Neural progenitor cell (in vitro differentiated cells): ENCODE results near the gene ERCC5. TPM values are rescaled to one million over a fixed set of nuclear protein-coding genes. Genes with fewer than 3 reads are reported as not detected.

Source experiments
- DNase-seq: peaks from one replicate; pipeline ENCODE4 v3.0.0-alpha.2; 2016; ENCODE audit warnings: low spot score
- H2AFZ ChIP-seq: fragments of 200-600 bp; sonication (generic); replicated peaks from 2 replicates; pipeline ENCODE4 v1.6.1; 2016; ENCODE audit warnings: antibody characterized with exemption
- H3F3A ChIP-seq: fragments of 200-600 bp; sonication (generic); 2 replicates; pipeline ENCODE4 v1.6.1; 2016; ENCODE audit warnings: antibody characterized with exemption, low read depth
- H3K27ac ChIP-seq: fragments of 200-600 bp; sonication (generic); 2 replicates; pipeline ENCODE4 v1.5.1; 2016; ENCODE audit warnings: mild to moderate bottlenecking
- H3K27me3 ChIP-seq: fragments of 200-600 bp; sonication (generic); 2 replicates; pipeline ENCODE4 v1.6.1; 2016; ENCODE audit warnings: mild to moderate bottlenecking, moderate library complexity
- H3K36me3 ChIP-seq: fragments of 200-600 bp; sonication (generic); 2 replicates; pipeline ENCODE4 v1.5.1; 2016
- H3K4me1 ChIP-seq: fragments of 200-600 bp; sonication (generic); 2 replicates; pipeline ENCODE4 v1.6.1; 2016; ENCODE audit warnings: mixed run types
- H3K4me2 ChIP-seq: fragments of 200-600 bp; sonication (generic); 2 replicates; pipeline ENCODE4 v1.6.1; 2016
- H3K4me3 ChIP-seq: fragments of 200-600 bp; sonication (generic); 2 replicates; pipeline ENCODE4 v1.5.1; 2016
- H3K79me2 ChIP-seq: fragments of 200-600 bp; sonication (generic); 2 replicates; pipeline ENCODE4 v1.6.1; 2016; ENCODE audit warnings: low read depth
- H3K9ac ChIP-seq: fragments of 200-600 bp; sonication (generic); 2 replicates; pipeline ENCODE4 v1.6.1; 2016
- H3K9me3 ChIP-seq: fragments of 200-600 bp; sonication (generic); 2 replicates; pipeline ENCODE4 v1.5.1; 2016; ENCODE audit warnings: low read depth
- H4K20me1 ChIP-seq: fragments of 200-600 bp; sonication (generic); 2 replicates; pipeline ENCODE4 v1.6.1; 2016; ENCODE audit warnings: low read depth
- H3K27ac Mint-ChIP-seq: 3 replicates; pipeline ENCODE4 v1.8.0; 2021; ENCODE audit warnings: mixed read lengths
- H3K27me3 Mint-ChIP-seq: 2 replicates; pipeline ENCODE4 v1.8.0; 2022; ENCODE audit warnings: low read depth, mild to moderate bottlenecking, inconsistent platforms, moderate library complexity, mixed read lengths; ENCODE audit not compliant: insufficient read depth
- H3K36me3 Mint-ChIP-seq: 3 replicates; pipeline ENCODE4 v1.8.0; 2021; ENCODE audit warnings: mixed read lengths
- H3K4me1 Mint-ChIP-seq: 3 replicates; pipeline ENCODE4 v1.8.0; 2021; ENCODE audit warnings: mixed read lengths
- H3K4me3 Mint-ChIP-seq: 3 replicates; pipeline ENCODE4 v1.8.0; 2021; ENCODE audit warnings: mild to moderate bottlenecking, moderate library complexity, mixed read lengths
- H3K9me3 Mint-ChIP-seq: 3 replicates; pipeline ENCODE4 v1.8.0; 2020; ENCODE audit warnings: mixed read lengths
- EZH2 ChIP-seq: fragments of 200-600 bp; sonication (generic); IDR thresholded peaks from 2 replicates; pipeline ENCODE4 v1.6.1; 2017; ENCODE audit warnings: antibody characterized with exemption, mild to moderate bottlenecking, moderate library complexity
- EZH2phosphoT487 ChIP-seq: fragments of 200-600 bp; sonication (generic); IDR thresholded peaks from 2 replicates; pipeline ENCODE4 v1.6.1; 2017; ENCODE audit warnings: antibody characterized with exemption
- total RNA-seq: library from RNA; depleted of rRNA; stranded (reverse); fragments of >200 nt; gene quantifications from 2 replicates; pipeline ENCODE4 v1.2.3, GENCODE V29; 2015; ENCODE audit warnings: low replicate concordance
- TF ChIP-seq, protein P1 (sequence below): fragments of 200-600 bp; sonication (generic); IDR thresholded peaks from 2 replicates; pipeline ENCODE4 v1.5.1; 2017; ENCODE audit warnings: antibody characterized with exemption, mild to moderate bottlenecking

Gene ERCC5
- total RNA-seq, 1 donor from 2014 or later: 35.1 TPM

DNA sequence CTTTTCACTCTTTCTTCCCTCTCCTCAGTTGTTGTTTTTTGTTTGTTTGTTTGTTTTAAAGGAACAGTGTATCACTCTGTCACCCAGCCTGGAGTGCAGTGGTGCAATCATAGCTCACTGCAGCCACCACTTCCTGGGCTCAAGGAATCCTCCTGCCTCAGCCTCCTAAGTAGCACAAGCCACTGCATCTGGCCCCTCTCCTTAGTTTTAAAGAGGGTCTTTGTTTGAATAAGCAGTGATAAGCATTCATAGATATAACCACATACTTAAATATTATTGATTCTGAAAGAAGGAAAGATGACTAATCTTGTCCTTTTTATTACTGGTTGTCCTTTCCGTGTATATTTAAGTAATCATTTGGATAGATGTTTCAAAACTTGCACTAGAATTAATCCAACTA is 26.7 kb downstream of the ERCC5 start:
- no peak overlapping the region for H3K27ac Mint-ChIP-seq
- peaks cover 7% of the 10 kb centered on the region for H3F3A ChIP-seq
- TF ChIP-seq, protein P1, sequence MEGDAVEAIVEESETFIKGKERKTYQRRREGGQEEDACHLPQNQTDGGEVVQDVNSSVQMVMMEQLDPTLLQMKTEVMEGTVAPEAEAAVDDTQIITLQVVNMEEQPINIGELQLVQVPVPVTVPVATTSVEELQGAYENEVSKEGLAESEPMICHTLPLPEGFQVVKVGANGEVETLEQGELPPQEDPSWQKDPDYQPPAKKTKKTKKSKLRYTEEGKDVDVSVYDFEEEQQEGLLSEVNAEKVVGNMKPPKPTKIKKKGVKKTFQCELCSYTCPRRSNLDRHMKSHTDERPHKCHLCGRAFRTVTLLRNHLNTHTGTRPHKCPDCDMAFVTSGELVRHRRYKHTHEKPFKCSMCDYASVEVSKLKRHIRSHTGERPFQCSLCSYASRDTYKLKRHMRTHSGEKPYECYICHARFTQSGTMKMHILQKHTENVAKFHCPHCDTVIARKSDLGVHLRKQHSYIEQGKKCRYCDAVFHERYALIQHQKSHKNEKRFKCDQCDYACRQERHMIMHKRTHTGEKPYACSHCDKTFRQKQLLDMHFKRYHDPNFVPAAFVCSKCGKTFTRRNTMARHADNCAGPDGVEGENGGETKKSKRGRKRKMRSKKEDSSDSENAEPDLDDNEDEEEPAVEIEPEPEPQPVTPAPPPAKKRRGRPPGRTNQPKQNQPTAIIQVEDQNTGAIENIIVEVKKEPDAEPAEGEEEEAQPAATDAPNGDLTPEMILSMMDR: no peak
- TF ChIP-seq EZH2phosphoT487: no peak
- no peak for TF ChIP-seq EZH2

DNA sequence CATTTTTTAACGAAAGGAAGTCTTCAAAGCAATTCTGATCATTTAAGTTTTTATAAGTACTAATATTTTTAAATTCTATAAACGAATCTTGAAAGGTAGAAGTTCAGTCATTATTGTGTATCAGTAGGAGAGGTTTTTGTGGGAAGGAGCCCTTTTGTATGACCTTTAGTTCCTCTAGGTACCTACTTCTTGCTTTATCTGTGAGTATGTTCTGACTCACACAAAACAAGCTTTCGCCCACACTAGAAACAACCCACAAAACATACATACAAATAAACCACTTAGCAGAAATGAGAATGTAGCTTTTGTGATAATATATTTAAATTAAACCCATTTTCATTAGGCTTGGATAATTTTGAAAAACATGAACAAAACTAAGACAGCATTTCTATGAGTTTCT is 27.8 kb downstream of the ERCC5 start:
- Mint-ChIP-seq H3K4me3 (no peak overlapping the region), H3K4me1 (peaks cover 27% of the 10 kb centered on the region), H3K27me3 (no peaks in the 10 kb centered on the region), H3K9me3 (no peaks in the 10 kb centered on the region), H3K27ac (no peak overlapping the region), H3K36me3 (peaks cover 28% of the 10 kb centered on the region)
- Histone ChIP-seq H2AFZ (no peak overlapping the region), H3K4me2 (no peak overlapping the region), H3K9ac (no peak overlapping the region), H3K27me3 (no peaks in the 10 kb centered on the region), H4K20me1 (no peaks in the 10 kb centered on the region), H3K4me3 (no peak overlapping the region), H3K79me2 (no peaks in the 10 kb centered on the region), H3K36me3 (peaks cover 5% of the 10 kb centered on the region), H3K4me1 (peaks cover 17% of the 10 kb centered on the region), H3K9me3 (no peaks in the 10 kb centered on the region), H3K27ac (no peak overlapping the region), H3F3A (peaks cover 13% of the 10 kb centered on the region)
- DNase-seq: no peak
- TF ChIP-seq EZH2 (no peak), EZH2phosphoT487 (no peak)
- TF ChIP-seq, protein P1: no peak

More for the DNA sequence above, 26.7 kb downstream of the ERCC5 start:
- Histone ChIP-seq H3K9me3 (no peaks in the 10 kb centered on the region), H3K27me3 (no peaks in the 10 kb centered on the region), H3K9ac (no peak overlapping the region), H2AFZ (no peak overlapping the region), H3K79me2 (no peaks in the 10 kb centered on the region), H3K36me3 (peaks cover 5% of the 10 kb centered on the region), H3K4me1 (peaks cover 9% of the 10 kb centered on the region), H3K4me3 (no peak overlapping the region), H3K27ac (no peak overlapping the region), H4K20me1 (no peaks in the 10 kb centered on the region), H3K4me2 (no peak overlapping the region)
- no peak for DNase-seq
- H3K4me3 Mint-ChIP-seq: no peak overlapping the region
- no peaks in the 10 kb centered on the region for H3K27me3 Mint-ChIP-seq
- no peaks in the 10 kb centered on the region for H3K9me3 Mint-ChIP-seq
- peaks cover 29% of the 10 kb centered on the region for H3K36me3 Mint-ChIP-seq
- H3K4me1 Mint-ChIP-seq: peaks cover 23% of the 10 kb centered on the region

DNA sequence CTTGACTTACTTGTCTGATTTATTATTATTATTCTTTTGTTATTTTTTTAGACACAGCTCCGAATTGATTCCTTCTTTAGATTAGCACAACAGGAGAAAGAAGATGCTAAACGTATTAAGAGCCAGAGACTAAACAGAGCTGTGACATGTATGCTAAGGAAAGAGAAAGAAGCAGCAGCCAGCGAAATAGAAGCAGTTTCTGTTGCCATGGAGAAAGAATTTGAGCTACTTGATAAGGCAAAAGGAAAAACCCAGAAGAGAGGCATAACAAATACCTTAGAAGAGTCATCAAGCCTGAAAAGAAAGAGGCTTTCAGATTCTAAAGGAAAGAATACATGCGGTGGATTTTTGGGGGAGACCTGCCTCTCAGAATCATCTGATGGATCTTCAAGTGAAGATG is 29.4 kb downstream of the ERCC5 start:
- Mint-ChIP-seq H3K4me1 (peaks cover 27% of the 10 kb centered on the region), H3K4me3 (no peak overlapping the region), H3K27ac (peak overlapping the region; percentile 11), H3K27me3 (no peaks in the 10 kb centered on the region), H3K9me3 (no peaks in the 10 kb centered on the region), H3K36me3 (peaks cover 28% of the 10 kb centered on the region)
- Histone ChIP-seq H3K4me2 (no peak overlapping the region), H3K4me3 (no peak overlapping the region), H3K27me3 (no peaks in the 10 kb centered on the region), H2AFZ (no peak overlapping the region), H3F3A (peaks cover 14% of the 10 kb centered on the region), H3K27ac (no peak overlapping the region), H3K36me3 (peaks cover 5% of the 10 kb centered on the region), H3K79me2 (no peaks in the 10 kb centered on the region), H3K9ac (no peak overlapping the region), H3K4me1 (peaks cover 18% of the 10 kb centered on the region), H3K9me3 (no peaks in the 10 kb centered on the region), H4K20me1 (no peaks in the 10 kb centered on the region)
- no peak for DNase-seq
- TF ChIP-seq, protein P1: no peak
- TF ChIP-seq EZH2phosphoT487 (no peak), EZH2 (no peak)
